Measurements from ENCODE around the gene UBE4A.
A peak's percentile ranks its signal among the peaks of the same experiment; 100 is the strongest.

Gene UBE4A

GRCh38 chr11:118379497-118379896 lies 20.1 kb downstream of the UBE4A start:
- Histone ChIP-seq H3K27me3 (no peaks in the 10 kb centered on the region), H3K36me3 (peaks cover 97 to 100% (median 100%) of the 10 kb centered on the region in 11 experiments), H4K20me1 (peaks cover 0 to 5% (median 0%) of the 10 kb centered on the region in 11 experiments; a peak in 3 of 22 replicates), H3K27ac (no peak overlapping the region), H3K9ac (no peak overlapping the region), H3K4me1 (no peaks in the 10 kb centered on the region), H3K4me2 (no peak overlapping the region), H3K9me3 (replicated peaks in 1 of 11) (no peaks in the 10 kb centered on the region), H3K4me3 (no peak overlapping the region)
- TF ChIP-seq Cebpa-rat (IDR thresholded peaks at IDR 0.05), result no peak

- Histone ChIP-seq H3K36me3 (peaks cover 97 to 100% (median 100%) of the 10 kb centered on the region in 11 experiments), H3K4me1 (no peaks in the 10 kb centered on the region), H4K20me1 (peaks cover 0 to 5% (median 0%) of the 10 kb centered on the region in 11 experiments; a peak in 3 of 22 replicates), H3K4me2 (no peak overlapping the region), H3K27ac (no peak overlapping the region), H3K9ac (no peak overlapping the region), H3K4me3 (no peak overlapping the region), H3K9me3 (replicated peaks in 1 of 11) (no peaks in the 10 kb centered on the region), H3K27me3 (no peaks in the 10 kb centered on the region)
- TF ChIP-seq Cebpa-rat (IDR thresholded peaks at IDR 0.05), result no peak
Observed at GRCh38 chr11:118380571-118380970, 21.2 kb downstream of the UBE4A start.

- H3K9me3 ChIP-seq (replicated peaks in 1 of 11), result no peaks in the 10 kb centered on the region
- no peak overlapping the region for H3K4me2 ChIP-seq
- no peak overlapping the region for H3K4me3 ChIP-seq
- H3K4me1 ChIP-seq, result no peaks in the 10 kb centered on the region
- TF ChIP-seq Cebpa-rat (IDR thresholded peaks at IDR 0.05), result no peak
- peaks cover 0 to 5% (median 0%) of the 10 kb centered on the region in 11 experiments; a peak in 3 of 22 replicates for H4K20me1 ChIP-seq
- H3K36me3 ChIP-seq, result peaks cover 99 to 100% (median 100%) of the 10 kb centered on the region in 11 experiments
- H3K27ac ChIP-seq, result no peak overlapping the region
- H3K27me3 ChIP-seq, result no peaks in the 10 kb centered on the region
- no peak overlapping the region for H3K9ac ChIP-seq
Observed at GRCh38 chr11:118382954-118383353, 23.6 kb downstream of the UBE4A start.

- no peaks in the 10 kb centered on the region for H3K27me3 ChIP-seq
- H3K36me3 ChIP-seq, result peaks cover 99 to 100% (median 100%) of the 10 kb centered on the region in 11 experiments
- no peaks in the 10 kb centered on the region for H3K9me3 ChIP-seq (replicated peaks in 1 of 11)
- no peak for TF ChIP-seq Cebpa-rat (IDR thresholded peaks at IDR 0.05)
- no peak overlapping the region for H3K4me3 ChIP-seq
- no peak overlapping the region for H3K9ac ChIP-seq
- H3K27ac ChIP-seq, result no peak overlapping the region
- peaks cover 0 to 5% (median 0%) of the 10 kb centered on the region in 11 experiments; a peak in 3 of 22 replicates for H4K20me1 ChIP-seq
- no peak overlapping the region for H3K4me2 ChIP-seq
- no peaks in the 10 kb centered on the region for H3K4me1 ChIP-seq
Observed at GRCh38 chr11:118383657-118384056, 24.3 kb downstream of the UBE4A start.

- Histone ChIP-seq H4K20me1 (no peaks in the 10 kb centered on the region), H3K36me3 (peaks cover 78 to 87% (median 82%) of the 10 kb centered on the region in 11 experiments), H3K4me2 (no peak overlapping the region), H3K9me3 (replicated peaks in 1 of 11) (no peaks in the 10 kb centered on the region), H3K27ac (no peak overlapping the region), H3K27me3 (no peaks in the 10 kb centered on the region), H3K9ac (0 out of 22 replicates have a peak overlapping the region, but pooled peaks of 1 of the 11 experiments have one; percentile 30), H3K4me1 (peaks cover 6 to 12% (median 8%) of the 10 kb centered on the region in 10 experiments; a peak in 18 of 20 replicates), H3K4me3 (no peak overlapping the region)
- TF ChIP-seq Cebpa-rat (IDR thresholded peaks at IDR 0.05), result no peak
Observed at GRCh38 chr11:118396097-118396501, 36.7 kb downstream of the UBE4A start.

- no peaks in the 10 kb centered on the region for H3K27me3 ChIP-seq
- H3K9me3 ChIP-seq (replicated peaks in 1 of 11), result no peaks in the 10 kb centered on the region
- H3K36me3 ChIP-seq, result peaks cover 65 to 74% (median 69%) of the 10 kb centered on the region in 11 experiments
- H4K20me1 ChIP-seq, result peaks cover under 1 to 10% (median 5%) of the 10 kb centered on the region in 11 experiments; a peak in 16 of 22 replicates
- no peak overlapping the region for H3K9ac ChIP-seq
- no peak overlapping the region for H3K27ac ChIP-seq
- no peak overlapping the region for H3K4me2 ChIP-seq
- H3K4me1 ChIP-seq, result peaks cover 7 to 13% (median 10%) of the 10 kb centered on the region in 10 experiments; a peak in 18 of 20 replicates
- H3K4me3 ChIP-seq, result no peak overlapping the region
- TF ChIP-seq Cebpa-rat (IDR thresholded peaks at IDR 0.05), result no peak
Observed at GRCh38 chr11:118397448-118397847, 38.0 kb downstream of the UBE4A start.

GRCh38 chr11:118398791-118399559 lies 39.6 kb downstream of the UBE4A start:
- peaks cover 20 to 29% (median 25%) of the 10 kb centered on the region in 10 experiments for H3K4me1 ChIP-seq
- H3K9me3 ChIP-seq (replicated peaks in 1 of 11), result no peaks in the 10 kb centered on the region
- H4K20me1 ChIP-seq, result peaks cover 16 to 25% (median 20%) of the 10 kb centered on the region in 11 experiments; a peak in 21 of 22 replicates
- TF ChIP-seq Cebpa-rat (IDR thresholded peaks at IDR 0.05), result no peak
- H3K27me3 ChIP-seq, result no peaks in the 10 kb centered on the region
- no peak overlapping the region for H3K9ac ChIP-seq
- H3K4me2 ChIP-seq, result no peak overlapping the region
- H3K4me3 ChIP-seq, result no peak overlapping the region
- peaks cover 50 to 73% (median 65%) of the 10 kb centered on the region in 11 experiments for H3K36me3 ChIP-seq
- no peak overlapping the region; a peak in 1 of 22 replicates for H3K27ac ChIP-seq

- H3K27ac ChIP-seq, result peak within 1 kb of the TSS; percentile 84 to 97 (median 93)
- H3K4me1 ChIP-seq, result peaks cover 36 to 50% (median 45%) of the 10 kb centered on the region in 10 experiments
- H3K9ac ChIP-seq, result peak within 1 kb of the TSS; percentile 82 to 92 (median 88)
- H3K4me3 ChIP-seq, result peak within 1 kb of the TSS; percentile 86 to 97 (median 92)
- H3K27me3 ChIP-seq, result no peaks in the 10 kb centered on the region
- TF ChIP-seq Cebpa-rat (IDR thresholded peaks at IDR 0.05), result no peak
- no peaks in the 10 kb centered on the region for H3K9me3 ChIP-seq (replicated peaks in 1 of 11)
- H4K20me1 ChIP-seq, result peaks cover 39 to 49% (median 44%) of the 10 kb centered on the region in 11 experiments; a peak in 21 of 22 replicates
- H3K4me2 ChIP-seq, result peak within 1 kb of the TSS; percentile 80 to 95 (median 91)
- peaks cover 46 to 73% (median 64%) of the 10 kb centered on the region in 11 experiments for H3K36me3 ChIP-seq
Observed at GRCh38 chr11:118401151-118401879, 41.9 kb downstream of the UBE4A start, which contains the start of gene ATP5MG. Gene ATP5MG (plus strand): TSS chr11:118401606. CDS start chr11:118401666, 60 bp downstream.
